ENCODE data around the gene CFH.

- TF ChIP-seq CTCF (IDR thresholded peaks at IDR 0.05; ENCODE audit: insufficient read depth, low read length) (no peak), POLR2AphosphoS5 (IDR thresholded peaks at IDR 0.05; ENCODE audit: low read depth) (no peak), SPI1 (IDR thresholded peaks at IDR 0.05; ENCODE audit: borderline replicate concordance, low read depth) (no peak), REST (IDR thresholded peaks at IDR 0.05; ENCODE audit: insufficient replicate concordance, low read depth) (no peak), GABPA (IDR thresholded peaks at IDR 0.05; ENCODE audit: low read depth) (no peak)
Observed at GRCh38 chr1:196637606-196638005, 14.2 kb upstream of the CFH start.
